CD4-positive, CD25-positive, alpha-beta regulatory T cell (primary cell): ENCODE data around the gene C17orf58. TPM values are rescaled to one million over a fixed set of nuclear protein-coding genes. Genes with fewer than 3 reads are reported as not detected.
"Not testable (repeated sequence)": the region's sequence is repeated elsewhere in the genome, so short reads cannot be mapped to it uniquely, and the experiment has no call there.

Experiments used
- ATAC-seq, 2 donors: fragments of 150-1000 bp; cut with Tn5 transposase; one replicate each; pipeline ENCODE4 v1.10.0; 2021; ENCODE audit warnings: low read depth in 2 of 2, moderate number of reproducible peaks in 2 of 2, moderate library complexity in 1 of 2
- DNase-seq, 3 donors: peaks; one replicate each; pipeline versions ENCODE4 v3.0.0 to v3.0.0-alpha.2; 2012 to 2022; ENCODE audit warnings: mixed read lengths in 1 of 3
- H3K27ac ChIP-seq: one replicate; pipeline ENCODE4 v1.7.0; 2013; ENCODE audit warnings: mild to moderate bottlenecking, low read length; ENCODE audit not compliant: insufficient read depth, poor library complexity, severe bottlenecking
- H3K27me3 ChIP-seq: one replicate; pipeline ENCODE4 v1.7.0; 2013; ENCODE audit warnings: low read length; ENCODE audit not compliant: control insufficient read depth, insufficient read depth
- H3K36me3 ChIP-seq: one replicate; pipeline ENCODE4 v1.7.0; 2013; ENCODE audit warnings: mild to moderate bottlenecking, low read length, moderate library complexity; ENCODE audit not compliant: control insufficient read depth, insufficient read depth
- H3K4me1 ChIP-seq: 2 replicates; pipeline ENCODE4 v1.7.0; 2013; ENCODE audit warnings: mild to moderate bottlenecking, low read length; ENCODE audit not compliant: insufficient read depth, control insufficient read depth, poor library complexity, severe bottlenecking
- H3K4me3 ChIP-seq: one replicate; pipeline ENCODE4 v1.7.0; 2013; ENCODE audit warnings: low read depth, mild to moderate bottlenecking, low read length, moderate library complexity
- H3K9me3 ChIP-seq, 2 experiments: 1 replicate in 1 of 2; 2 replicates in 1 of 2; pipeline ENCODE4 v1.7.0; 2013; ENCODE audit warnings: low read length in 2 of 2, mild to moderate bottlenecking in 1 of 2, moderate library complexity in 1 of 2; ENCODE audit not compliant: control insufficient read depth in 2 of 2
- H3K27ac Mint-ChIP-seq, 3 donors: one replicate each; pipeline ENCODE4 v1.8.0; 2020 to 2022; ENCODE audit warnings: mild to moderate bottlenecking in 3 of 3, mixed read lengths in 3 of 3, moderate library complexity in 2 of 3
- H3K27me3 Mint-ChIP-seq: one replicate; pipeline ENCODE4 v1.8.0; 2022; ENCODE audit warnings: mild to moderate bottlenecking, mixed read lengths
- H3K36me3 Mint-ChIP-seq: one replicate; pipeline ENCODE4 v1.8.0; 2020; ENCODE audit warnings: mixed read lengths
- H3K4me1 Mint-ChIP-seq, 4 donors: one replicate each; pipeline ENCODE4 v1.8.0; 2020 to 2022; ENCODE audit warnings: mixed read lengths in 4 of 4, mild to moderate bottlenecking in 1 of 4
- H3K4me3 Mint-ChIP-seq, 4 donors: one replicate each; pipeline ENCODE4 v1.8.0; 2020 to 2022; ENCODE audit warnings: mild to moderate bottlenecking in 4 of 4, mixed read lengths in 4 of 4, moderate library complexity in 3 of 4
- H3K9me3 Mint-ChIP-seq, 7 donors: one replicate each; pipeline ENCODE4 v1.8.0; 2020 to 2022; ENCODE audit warnings: mixed read lengths in 7 of 7, mild to moderate bottlenecking in 3 of 7, moderate library complexity in 2 of 7
- polyA plus RNA-seq, 4 donors: library from polyadenylated mRNA; unstranded; fragments of 300-500 nt; fragmentation: Illumina TruSeq; gene quantifications; one replicate each; pipeline ENCODE4 v1.2.3, GENCODE V29; 2021
- total RNA-seq: library from RNA; stranded (reverse); gene quantifications from one replicate; pipeline ENCODE4 v1.2.3, GENCODE V29; 2022

The C17orf58 gene
- total and polyA plus RNA-seq, 5 donors from 2014 or later, result 0.42 to 2.3 (median 1.2) TPM

DNA sequence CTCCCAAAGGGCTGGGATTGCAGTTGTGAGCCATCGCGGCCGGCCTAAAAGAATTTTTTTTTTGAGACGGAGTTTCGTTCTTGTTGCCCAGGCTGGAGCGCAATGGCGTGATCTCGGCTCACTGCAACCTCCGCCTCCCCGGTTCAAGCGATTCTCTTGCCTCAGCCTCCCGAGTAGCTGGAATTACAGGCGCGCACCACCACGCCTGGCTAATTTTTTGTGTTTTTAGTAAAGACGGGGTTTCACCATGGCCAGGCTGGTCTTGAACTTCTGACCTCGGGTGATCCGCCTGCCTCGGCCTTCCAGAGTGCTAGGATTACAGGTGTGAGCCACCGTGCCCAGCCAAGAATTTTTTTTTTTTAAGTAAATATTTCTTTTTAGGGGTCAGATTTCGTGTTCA, 22.2 kb upstream of the C17orf58 start:
- H3K4me3 Mint-ChIP-seq, result not testable (repeated sequence)

DNA sequence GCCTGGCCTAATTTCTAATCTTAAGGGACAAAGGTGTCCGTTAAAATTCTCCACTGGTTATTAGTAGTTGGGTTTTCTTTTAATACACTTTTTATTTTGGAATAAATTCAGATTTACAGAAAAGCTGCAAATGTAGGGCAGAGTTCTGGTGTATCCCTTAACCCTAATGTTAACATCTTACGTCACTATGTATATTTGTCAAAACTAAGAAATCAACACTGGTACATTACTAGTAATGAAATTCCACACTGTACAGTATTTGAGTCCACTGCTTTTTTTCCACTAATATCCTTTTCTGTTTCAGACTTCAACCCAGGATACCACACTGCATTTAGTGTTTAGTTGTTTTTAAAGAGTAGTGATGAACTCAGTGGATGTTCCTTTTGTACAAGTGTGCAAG, 20.6 kb upstream of the C17orf58 start:
- Histone ChIP-seq H3K27ac (no peak overlapping the region), H3K4me3 (no peak overlapping the region), H3K4me1 (no peaks in the 10 kb centered on the region), H3K27me3 (no peaks in the 10 kb centered on the region), H3K36me3 (no peaks in the 10 kb centered on the region), H3K9me3 (no peaks in the 10 kb centered on the region)
- ATAC-seq, result no peak
- DNase-seq, result no peak
- Mint-ChIP-seq H3K27me3 (peaks cover 23% of the 10 kb centered on the region), H3K36me3 (peaks cover 3% of the 10 kb centered on the region), H3K4me1 (peaks cover 11 to 27% (median 19%) of the 10 kb centered on the region in 4 donors), H3K4me3 (peak overlapping the region in 1 of 4 donors; percentile 62), H3K9me3 (peaks cover 0 to 9% (median 2%) of the 10 kb centered on the region in 7 donors), H3K27ac (peak overlapping the region in 1 of 3 donors; percentile 20)

More for the DNA sequence above, 22.2 kb upstream of the C17orf58 start:
- not testable (repeated sequence) for H3K36me3 ChIP-seq, H3K36me3 Mint-ChIP-seq, H3K4me3 ChIP-seq, H3K27ac ChIP-seq, H3K9me3 Mint-ChIP-seq, H3K27me3 ChIP-seq, H3K4me1 ChIP-seq, H3K9me3 ChIP-seq, H3K27ac Mint-ChIP-seq, DNase-seq, ATAC-seq
- Mint-ChIP-seq H3K27me3 (peaks cover 18% of the 10 kb centered on the region), H3K4me1 (peaks cover 11 to 27% (median 20%) of the 10 kb centered on the region in 4 donors)

DNA sequence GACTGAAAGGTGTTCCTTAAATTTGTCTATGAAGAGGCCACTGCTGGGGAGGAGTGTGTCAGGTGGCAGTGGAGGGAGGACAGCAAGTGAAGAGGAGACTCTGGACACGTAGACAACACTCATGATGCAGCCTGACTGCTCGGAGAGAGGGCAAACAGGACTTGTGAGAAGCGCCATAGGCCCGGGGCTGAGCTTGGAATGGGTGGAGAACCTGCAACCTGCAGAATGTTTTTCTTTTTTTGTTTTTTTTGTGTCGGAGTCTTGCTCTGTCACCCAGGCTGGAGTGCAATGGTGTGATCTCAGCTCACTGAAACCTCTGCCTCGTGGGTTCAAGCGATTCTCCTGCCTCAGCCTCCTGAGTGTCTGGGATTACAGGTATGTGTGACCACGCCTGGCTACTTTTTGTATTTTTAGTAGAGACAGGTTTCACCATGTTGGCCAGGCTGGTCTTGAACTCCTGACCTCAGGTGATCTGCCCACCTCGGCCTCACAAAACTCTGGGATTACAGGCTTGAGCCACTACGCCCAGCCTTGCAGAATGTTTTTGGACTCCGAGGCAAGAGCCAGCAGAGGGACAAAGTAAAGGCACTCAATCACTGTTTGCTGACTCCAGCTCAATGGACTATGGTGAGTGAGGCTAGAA, 18.9 kb upstream of the C17orf58 start:
- H3K36me3 Mint-ChIP-seq, result peaks cover 3% of the 10 kb centered on the region
- Histone ChIP-seq H3K4me1 (no peaks in the 10 kb centered on the region), H3K9me3 (no peaks in the 10 kb centered on the region), H3K27ac (no peak overlapping the region), H3K36me3 (no peaks in the 10 kb centered on the region), H3K27me3 (no peaks in the 10 kb centered on the region), H3K4me3 (no peak overlapping the region)
- peaks cover 0 to 8% (median 2%) of the 10 kb centered on the region in 7 donors for H3K9me3 Mint-ChIP-seq
- H3K4me1 Mint-ChIP-seq, result peaks cover 5 to 25% (median 18%) of the 10 kb centered on the region in 4 donors
- peak overlapping the region in 1 of 3 donors; percentile 39 for H3K27ac Mint-ChIP-seq
- H3K4me3 Mint-ChIP-seq, result peak overlapping the region in 1 of 4 donors; percentile 36
- no peak for DNase-seq
- H3K27me3 Mint-ChIP-seq, result peaks cover 18% of the 10 kb centered on the region
- ATAC-seq, result no peak

DNA sequence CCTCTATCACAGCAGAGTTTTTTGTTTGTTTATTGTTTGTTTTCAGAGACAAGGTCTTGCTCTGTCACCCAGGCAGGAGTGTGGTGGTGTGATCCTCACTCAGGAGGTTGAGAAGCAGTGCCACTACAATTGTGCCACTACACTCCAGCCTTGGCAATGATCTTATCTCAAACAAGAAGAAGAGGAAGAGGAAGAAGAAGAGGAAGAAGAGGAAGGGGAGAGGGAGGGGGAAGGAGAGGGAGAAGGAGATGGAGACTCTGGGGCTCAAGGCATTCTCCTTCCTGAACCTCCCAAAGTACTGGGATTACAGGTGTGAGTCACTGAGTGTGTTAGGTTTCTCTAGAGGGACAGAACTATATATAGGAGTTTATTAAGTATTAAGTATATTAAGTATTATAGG, 17.1 kb upstream of the C17orf58 start:
- peaks cover 0 to 2% (median 0%) of the 10 kb centered on the region in 7 donors for H3K9me3 Mint-ChIP-seq
- no peaks in the 10 kb centered on the region for H3K36me3 Mint-ChIP-seq
- H3K27ac Mint-ChIP-seq, result no peak overlapping the region
- Histone ChIP-seq H3K36me3 (no peaks in the 10 kb centered on the region), H3K4me1 (no peaks in the 10 kb centered on the region), H3K27me3 (no peaks in the 10 kb centered on the region), H3K4me3 (no peak overlapping the region), H3K27ac (no peak overlapping the region), H3K9me3 (no peaks in the 10 kb centered on the region)
- DNase-seq (no peak), ATAC-seq (no peak)
- no peak overlapping the region for H3K4me3 Mint-ChIP-seq
- H3K27me3 Mint-ChIP-seq, result peaks cover 15% of the 10 kb centered on the region
- peaks cover 0 to 15% (median 11%) of the 10 kb centered on the region in 4 donors for H3K4me1 Mint-ChIP-seq

DNA sequence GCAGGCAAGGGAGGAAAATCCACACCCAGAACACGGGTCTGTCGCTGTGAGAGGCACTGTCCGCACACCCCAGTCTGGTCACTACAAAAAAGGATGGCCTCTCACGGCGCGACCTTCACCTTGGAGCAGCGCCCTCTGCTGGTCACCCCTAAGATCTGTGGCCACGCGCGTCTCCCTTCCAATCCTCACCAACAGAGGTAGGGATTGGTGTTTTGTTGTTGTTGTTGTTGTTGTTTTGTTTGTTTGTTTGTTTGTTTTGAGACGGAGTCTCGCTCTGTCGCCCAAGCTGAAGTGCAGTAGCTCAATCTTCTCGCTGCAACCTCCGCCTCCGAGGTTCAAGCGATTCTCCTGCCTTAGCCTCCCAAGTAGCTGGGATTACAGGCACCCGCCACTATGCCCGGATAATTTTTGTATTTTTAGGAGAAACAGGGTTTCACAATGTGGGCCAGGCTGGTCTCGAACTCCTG, 15.0 kb upstream of the C17orf58 start:
- Histone ChIP-seq H3K4me3 (peak overlapping the region; percentile 19), H3K27ac (no peak overlapping the region), H3K4me1 (no peaks in the 10 kb centered on the region), H3K36me3 (no peaks in the 10 kb centered on the region), H3K9me3 (no peaks in the 10 kb centered on the region), H3K27me3 (no peaks in the 10 kb centered on the region)
- peak overlapping the region in 1 of 3 donors; percentile 29 for H3K27ac Mint-ChIP-seq
- H3K4me1 Mint-ChIP-seq, result peaks cover 0 to 9% (median 8%) of the 10 kb centered on the region in 4 donors
- DNase-seq (peak; percentile 38 to 63 (median 40)), ATAC-seq (peak; percentile 42 to 52)
- H3K27me3 Mint-ChIP-seq, result peaks cover 10% of the 10 kb centered on the region
- H3K4me3 Mint-ChIP-seq, result peak overlapping the region in 1 of 4 donors; percentile 21
- H3K9me3 Mint-ChIP-seq, result peaks cover 0 to 2% (median 0%) of the 10 kb centered on the region in 7 donors
- H3K36me3 Mint-ChIP-seq, result no peaks in the 10 kb centered on the region

DNA sequence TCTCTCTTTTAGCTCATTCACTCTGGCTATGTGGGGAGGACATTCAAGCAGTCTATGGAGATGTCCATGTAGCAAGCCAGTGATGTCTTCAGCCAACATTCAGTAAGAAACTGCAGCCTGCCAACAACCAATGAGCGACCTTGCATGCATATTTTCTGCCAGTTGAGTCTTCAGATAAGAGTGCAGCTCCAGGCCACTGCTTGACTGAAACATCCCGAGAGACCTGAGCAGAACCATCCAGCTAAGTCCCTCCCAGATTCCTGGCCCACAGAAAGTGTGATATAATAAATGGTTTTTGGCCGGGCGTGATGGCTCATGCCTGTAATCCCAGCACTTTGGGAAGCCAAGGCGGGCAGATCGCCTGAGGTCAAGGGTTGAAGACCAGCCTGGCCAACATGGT, 10.5 kb upstream of the C17orf58 start:
- Histone ChIP-seq H3K27me3 (no peaks in the 10 kb centered on the region), H3K27ac (no peak overlapping the region), H3K4me3 (no peak overlapping the region), H3K4me1 (no peaks in the 10 kb centered on the region), H3K36me3 (no peaks in the 10 kb centered on the region), H3K9me3 (no peaks in the 10 kb centered on the region)
- Mint-ChIP-seq H3K4me1 (peaks cover 0 to 6% (median 5%) of the 10 kb centered on the region in 4 donors), H3K27me3 (peaks cover 9% of the 10 kb centered on the region), H3K36me3 (no peaks in the 10 kb centered on the region), H3K9me3 (no peaks in the 10 kb centered on the region), H3K27ac (no peak overlapping the region), H3K4me3 (no peak overlapping the region)
- ATAC-seq, result no peak
- DNase-seq, result no peak

DNA sequence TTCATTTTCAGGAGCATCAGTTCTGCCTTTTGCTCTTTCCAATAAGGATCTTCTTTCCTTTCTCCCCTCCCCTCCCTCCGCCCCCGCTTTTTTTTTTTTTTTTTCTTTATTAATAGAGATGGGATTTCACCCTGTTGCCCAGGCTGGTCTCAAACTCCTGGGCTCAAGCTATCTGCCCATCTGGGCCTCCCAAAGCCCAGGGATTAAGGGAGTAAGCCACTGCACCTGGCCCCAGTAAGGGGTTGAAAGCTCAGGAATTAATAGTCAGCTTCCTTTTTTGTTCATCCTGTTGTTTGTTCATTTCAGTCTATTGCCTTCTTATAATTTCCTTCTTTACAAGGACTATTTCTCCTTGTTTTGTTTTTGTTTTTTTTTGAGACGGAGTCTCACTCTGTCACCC, 7.9 kb upstream of the C17orf58 start:
- Mint-ChIP-seq H3K27me3 (peaks cover 13% of the 10 kb centered on the region), H3K27ac (no peak overlapping the region), H3K9me3 (no peaks in the 10 kb centered on the region), H3K4me3 (no peak overlapping the region), H3K4me1 (no peaks in the 10 kb centered on the region), H3K36me3 (no peaks in the 10 kb centered on the region)
- no peaks in the 10 kb centered on the region for H3K36me3 ChIP-seq
- H3K27me3 ChIP-seq, result no peaks in the 10 kb centered on the region
- no peak overlapping the region for H3K4me3 ChIP-seq
- H3K9me3 ChIP-seq, result no peaks in the 10 kb centered on the region
- no peak overlapping the region for H3K27ac ChIP-seq
- DNase-seq, result no peak
- H3K4me1 ChIP-seq, result no peaks in the 10 kb centered on the region
- ATAC-seq, result no peak
